Stimulated activated naive CD8-positive, alpha-beta T cell treated with anti-CD3 and anti-CD28 coated beads, Interleukin-15, amount 100 ng/mL, for 72 hours (primary cell): Measurements from ENCODE around the gene ZNF549.

Experiments used
- ATAC-seq: fragments of 150-1000 bp; cut with Tn5 transposase; 2 replicates; pipeline ENCODE4 v1.10.0; 2021; ENCODE audit warnings: mild to moderate bottlenecking, moderate library complexity
- DNase-seq, 2 donors: peaks; one replicate each; pipeline ENCODE4 v3.0.0; 2021 to 2022
- H3K27ac Mint-ChIP-seq, 2 donors: one replicate each; pipeline ENCODE4 v1.8.0; 2022; ENCODE audit warnings: mild to moderate bottlenecking in 2 of 2, mixed read lengths in 2 of 2, moderate library complexity in 2 of 2
- H3K27me3 Mint-ChIP-seq: one replicate; pipeline ENCODE4 v1.8.0; 2022; ENCODE audit warnings: mixed read lengths
- H3K4me1 Mint-ChIP-seq: one replicate; pipeline ENCODE4 v1.8.0; 2022; ENCODE audit warnings: mild to moderate bottlenecking, mixed read lengths
- H3K4me3 Mint-ChIP-seq, 2 donors: one replicate each; pipeline ENCODE4 v1.8.0; 2022; ENCODE audit warnings: mild to moderate bottlenecking in 2 of 2, mixed read lengths in 2 of 2, moderate library complexity in 1 of 2
- H3K9me3 Mint-ChIP-seq, 2 donors: one replicate each; pipeline ENCODE4 v1.8.0; 2022; ENCODE audit warnings: mixed read lengths in 2 of 2

ZNF549 gene

GRCh38 chr19:57599761-57600383 is 72.7 kb downstream of the ZNF549 start, which contains the start of gene ZNF530:
Gene ZNF530 (plus strand): TSS chr19:57599885. CDS start chr19:57604346, 4,461 bp downstream.
- Mint-ChIP-seq H3K9me3 (peaks cover 47 to 73% of the 10 kb centered on the region in 2 donors), H3K4me3 (peak within 1 kb of the TSS; percentile 86 to 91), H3K27ac (peak within 1 kb of the TSS; percentile 75 to 93), H3K27me3 (no peaks in the 10 kb centered on the region), H3K4me1 (peaks cover 24% of the 10 kb centered on the region)
- peak; percentile 84 to 89 for DNase-seq
- peak; percentile 99 for ATAC-seq

- H3K27me3 Mint-ChIP-seq: no peaks in the 10 kb centered on the region
- DNase-seq (no peak), ATAC-seq (no peak)
- no peak overlapping the region for H3K4me3 Mint-ChIP-seq
- H3K9me3 Mint-ChIP-seq: peaks cover 43 to 59% of the 10 kb centered on the region in 2 donors
- H3K27ac Mint-ChIP-seq: no peak overlapping the region
- no peaks in the 10 kb centered on the region for H3K4me1 Mint-ChIP-seq
Measured at GRCh38 chr19:57606931-57607330, 79.8 kb downstream of the ZNF549 start.
